Ishikawa (cell line): ENCODE measurements around the gene S100A5.

ENCODE experiments used
- CEBPB ChIP-seq: IDR thresholded peaks from 2 replicates; pipeline ENCODE4 v1.6.1; 2012
- CREB1 ChIP-seq: IDR thresholded peaks from 2 replicates; pipeline ENCODE4 v1.6.1; 2012; ENCODE audit warnings: low read depth
- EGR1 ChIP-seq: IDR thresholded peaks from 2 replicates; pipeline ENCODE4 v1.6.1; 2012
- EP300 ChIP-seq: IDR thresholded peaks from 2 replicates; pipeline ENCODE4 v1.6.1; 2012; ENCODE audit warnings: borderline replicate concordance
- FOXM1 ChIP-seq: IDR thresholded peaks from 2 replicates; pipeline ENCODE4 v1.6.1; 2012; ENCODE audit warnings: low read depth, borderline replicate concordance
- MAX ChIP-seq: IDR thresholded peaks from 2 replicates; pipeline ENCODE4 v1.6.1; 2012
- NFIC ChIP-seq: IDR thresholded peaks from 2 replicates; pipeline ENCODE4 v1.6.1; 2012
- RAD21 ChIP-seq: IDR thresholded peaks from 2 replicates; pipeline ENCODE4 v1.6.1; 2012; ENCODE audit warnings: low read depth
- REST ChIP-seq: IDR thresholded peaks from 2 replicates; pipeline ENCODE4 v1.6.1; 2012; ENCODE audit warnings: low read depth, mild to moderate bottlenecking
- TAF1 ChIP-seq: IDR thresholded peaks from 2 replicates; pipeline ENCODE4 v1.6.1; 2012; ENCODE audit warnings: low read depth, mild to moderate bottlenecking
- TCF12 ChIP-seq: IDR thresholded peaks from 2 replicates; pipeline ENCODE4 v1.6.1; 2012; ENCODE audit warnings: low read depth
- TEAD4 ChIP-seq: IDR thresholded peaks from 2 replicates; pipeline ENCODE4 v1.6.1; 2012
- USF1 ChIP-seq: IDR thresholded peaks from 2 replicates; pipeline ENCODE4 v1.6.1; 2012
- YY1 ChIP-seq: IDR thresholded peaks from 2 replicates; pipeline ENCODE4 v1.6.1; 2012; ENCODE audit warnings: low read depth
- ZBTB7A ChIP-seq: IDR thresholded peaks from 2 replicates; pipeline ENCODE4 v1.6.1; 2012; ENCODE audit warnings: low read depth

The S100A5 gene

GRCh38 chr1:153560241-153560640 lies 19.5 kb upstream of the S100A5 start:
- no peak for TF ChIP-seq TCF12
- TF ChIP-seq CREB1, result no peak
- no peak for TF ChIP-seq TEAD4
- no peak for TF ChIP-seq ZBTB7A
- TF ChIP-seq CEBPB, result no peak
- TF ChIP-seq RAD21, result no peak
- no peak for TF ChIP-seq FOXM1
- no peak for TF ChIP-seq USF1
- TF ChIP-seq TAF1, result no peak
- no peak for TF ChIP-seq REST
- TF ChIP-seq YY1, result no peak
- no peak for TF ChIP-seq NFIC
- no peak for TF ChIP-seq EGR1

GRCh38 chr1:153557877-153558276 lies 17.1 kb upstream of the S100A5 start:
- TF ChIP-seq MAX (no peak), EP300 (no peak), USF1 (no peak), TEAD4 (no peak), FOXM1 (no peak), REST (no peak), YY1 (no peak), TAF1 (no peak), CEBPB (no peak), CREB1 (no peak), ZBTB7A (no peak), NFIC (no peak), EGR1 (no peak), TCF12 (no peak)

GRCh38 chr1:153556348-153556747 lies 15.6 kb upstream of the S100A5 start:
- TF ChIP-seq EGR1 (no peak), CREB1 (no peak), YY1 (no peak), USF1 (no peak), NFIC (no peak), REST (no peak)

GRCh38 chr1:153553830-153554541 lies 13.3 kb upstream of the S100A5 start:
- TF ChIP-seq CEBPB (no peak), REST (no peak), NFIC (no peak), RAD21 (no peak), YY1 (no peak), TCF12 (no peak), TAF1 (no peak), FOXM1 (no peak), MAX (no peak), ZBTB7A (no peak), USF1 (no peak), CREB1 (no peak), EP300 (no peak), EGR1 (no peak), TEAD4 (no peak)
